H1 (cell line): Measurements from ENCODE around the gene DOK3. TPM values are rescaled to one million over a fixed set of nuclear protein-coding genes. Genes with fewer than 3 reads are reported as not detected.

Source experiments
- CTCF ChIA-PET: fragments of 300-600 bp; sonication (Branson Sonifier 250); formaldehyde crosslinking; loops from one replicate; lab custom pipeline; 2021; ENCODE audit not compliant: partially characterized antibody; lab: Charles Lee
- POLR2A ChIA-PET: fragments of 300-600 bp; sonication (Branson Sonifier 250); formaldehyde crosslinking; loops from one replicate; lab custom pipeline; 2021; ENCODE audit warnings: inconsistent platforms; ENCODE audit not compliant: partially characterized antibody; lab: Charles Lee
- DNase-seq, 2 experiments: peaks; one replicate each; pipeline versions ENCODE4 v3.0.0 to v3.0.0-alpha.2; 2010 to 2022; ENCODE audit warnings: low spot score in 2 of 2, low read depth in 1 of 2, mixed read lengths in 1 of 2
- FAIRE-seq: peaks from 2 replicates; lab custom pipeline; 2011; peaks lifted over from hg19 to GRCh38; lab: Jason Lieb, UNC
- H2AFZ ChIP-seq: 2 replicates; pipeline ENCODE4 v1.8.1; 2012; ENCODE audit warnings: low read length, inconsistent platforms
- H2AK5ac ChIP-seq: 2 replicates; pipeline ENCODE4 v1.6.1; 2013; ENCODE audit warnings: low read depth, low read length
- H2BK120ac ChIP-seq: replicated peaks from 2 replicates; pipeline ENCODE3; 2013; ENCODE audit warnings: low read depth, low read length, inconsistent platforms
- H2BK12ac ChIP-seq: 2 replicates; pipeline ENCODE4 v1.6.1; 2013; ENCODE audit warnings: low read depth, low read length
- H2BK15ac ChIP-seq: 2 replicates; pipeline ENCODE4 v1.6.1; 2013; ENCODE audit warnings: low read length
- H2BK20ac ChIP-seq: 2 replicates; pipeline ENCODE4 v1.6.1; 2013; ENCODE audit warnings: low read length
- H2BK5ac ChIP-seq: 2 replicates; pipeline ENCODE4 v1.6.1; 2013; ENCODE audit warnings: low read depth, low read length
- H3K14ac ChIP-seq: 2 replicates; pipeline ENCODE4 v1.6.1; 2013; ENCODE audit warnings: inconsistent platforms; ENCODE audit not compliant: insufficient read length
- H3K18ac ChIP-seq: 2 replicates; pipeline ENCODE4 v1.6.1; 2013; ENCODE audit warnings: low read length; ENCODE audit errors: extremely low read depth
- H3K23ac ChIP-seq: 2 replicates; pipeline ENCODE4 v1.6.1; 2013; ENCODE audit warnings: inconsistent platforms; ENCODE audit not compliant: insufficient read length
- H3K23me2 ChIP-seq: 2 replicates; pipeline ENCODE4 v1.6.1; 2013; ENCODE audit warnings: low read depth, low read length
- H3K27ac ChIP-seq: 2 replicates; pipeline ENCODE4 v1.6.1; 2011; ENCODE audit warnings: low read depth, low read length, inconsistent platforms
- H3K27me3 ChIP-seq, 4 experiments: replicated peaks in 1 of 4; 1 replicate in 1 of 4; 2 replicates in 3 of 4; pipeline versions ENCODE4 v1.6.1 to v1.8.1; 2011 to 2013; ENCODE audit warnings: low read length in 3 of 4, mild to moderate bottlenecking in 3 of 4, inconsistent platforms in 2 of 4, mixed read lengths in 2 of 4, moderate library complexity in 1 of 4; ENCODE audit not compliant: control insufficient read depth in 3 of 4, insufficient read depth in 3 of 4; ENCODE audit errors: extremely low read depth in 1 of 4
- H3K36me3 ChIP-seq, 4 experiments: 2 replicates each; pipeline versions ENCODE4 v1.6.1 to v1.8.1; 2011 to 2013; ENCODE audit warnings: mild to moderate bottlenecking in 4 of 4, low read length in 3 of 4, moderate library complexity in 2 of 4, control low read depth in 1 of 4, inconsistent platforms in 1 of 4; ENCODE audit not compliant: insufficient read depth in 4 of 4, control insufficient read depth in 2 of 4
- H3K4ac ChIP-seq: replicated peaks from 2 replicates; pipeline ENCODE3; 2013; ENCODE audit warnings: low read length, low read depth, mixed read lengths, inconsistent platforms; ENCODE audit not compliant: insufficient read length
- H3K4me1 ChIP-seq, 4 experiments: replicated peaks in 1 of 4; 1 replicate in 1 of 4; 2 replicates in 3 of 4; pipeline versions ENCODE4 v1.6.1 to v1.8.1; 2011 to 2013; ENCODE audit warnings: low read length in 3 of 4, inconsistent platforms in 2 of 4, mixed read lengths in 1 of 4; ENCODE audit not compliant: insufficient read depth in 4 of 4, control insufficient read depth in 3 of 4
- H3K4me2 ChIP-seq, 2 experiments: 2 replicates each; pipeline versions ENCODE4 v1.6.1 to v1.8.1; 2011 to 2013; ENCODE audit warnings: low read depth in 2 of 2, low read length in 2 of 2, control low read depth in 1 of 2, inconsistent platforms in 1 of 2, mild to moderate bottlenecking in 1 of 2; ENCODE audit not compliant: insufficient read depth in 1 of 2
- H3K4me3 ChIP-seq, 4 experiments: fragments of 200-600, 300-600 bp in 1 of 4; sonication (generic), shearing (Covaris generic), sonication (Bioruptor Twin) in 1 of 4; 2 replicates each; pipeline versions ENCODE4 v1.5.1 to v1.8.1; 2011 to 2016; ENCODE audit warnings: low read length in 4 of 4, low read depth in 3 of 4, control low read depth in 2 of 4, inconsistent platforms in 2 of 4, mild to moderate bottlenecking in 2 of 4, mixed read lengths in 1 of 4, moderate library complexity in 1 of 4; ENCODE audit not compliant: insufficient read depth in 2 of 4; ENCODE audit errors: extremely low read depth in 1 of 4
- H3K56ac ChIP-seq: replicated peaks from 2 replicates; pipeline ENCODE3; 2013; ENCODE audit warnings: low read depth, mild to moderate bottlenecking, mixed read lengths, low read length, inconsistent platforms; ENCODE audit not compliant: insufficient read length
- H3K79me1 ChIP-seq: 2 replicates; pipeline ENCODE4 v1.6.1; 2013; ENCODE audit warnings: low read depth, low read length, control low read depth
- H3K79me2 ChIP-seq, 2 experiments: 2 replicates each; pipeline versions ENCODE4 v1.6.1 to v1.8.1; 2012 to 2013; ENCODE audit warnings: low read length in 2 of 2, mild to moderate bottlenecking in 2 of 2, inconsistent platforms in 1 of 2; ENCODE audit not compliant: insufficient read depth in 2 of 2, control insufficient read depth in 1 of 2
- H3K9ac ChIP-seq, 4 experiments: replicated peaks in 1 of 4; 1 replicate in 1 of 4; 2 replicates in 3 of 4; pipeline versions ENCODE4 v1.6.1 to v1.8.1; 2011 to 2013; ENCODE audit warnings: low read depth in 3 of 4, low read length in 3 of 4, control low read depth in 2 of 4, mild to moderate bottlenecking in 2 of 4, moderate library complexity in 2 of 4, inconsistent platforms in 1 of 4; ENCODE audit errors: extremely low read depth in 1 of 4
- H3K9me3 ChIP-seq, 2 experiments: 2 replicates each; pipeline versions ENCODE4 v1.6.1 to v1.8.1; 2012 to 2013; ENCODE audit warnings: mild to moderate bottlenecking in 2 of 2, moderate library complexity in 2 of 2, control low read depth in 1 of 2, inconsistent platforms in 1 of 2, low read depth in 1 of 2, low read length in 1 of 2, mixed read lengths in 1 of 2; ENCODE audit not compliant: insufficient read depth in 2 of 2
- H4K20me1 ChIP-seq, 2 experiments: replicated peaks in 1 of 2; 2 replicates each; pipeline versions ENCODE3 to v1.8.1; 2011 to 2013; ENCODE audit warnings: inconsistent platforms in 2 of 2, low read length in 2 of 2, mild to moderate bottlenecking in 1 of 2; ENCODE audit not compliant: insufficient read depth in 2 of 2, control insufficient read depth in 1 of 2
- H4K5ac ChIP-seq: 2 replicates; pipeline ENCODE4 v1.6.1; 2013; ENCODE audit warnings: low read length, low read depth, mixed read lengths, inconsistent platforms; ENCODE audit not compliant: insufficient read length
- H4K8ac ChIP-seq: 2 replicates; pipeline ENCODE4 v1.8.0; 2013; ENCODE audit warnings: mild to moderate bottlenecking, moderate library complexity, low read length, inconsistent platforms; ENCODE audit not compliant: insufficient read depth; ENCODE audit errors: extremely low read depth
- H4K91ac ChIP-seq: replicated peaks from 2 replicates; pipeline ENCODE3; 2013; ENCODE audit warnings: low read length, mixed read lengths, inconsistent platforms; ENCODE audit not compliant: insufficient read length
- KDM4A ChIP-seq: IDR thresholded peaks from one replicate; pipeline ENCODE4 v1.7.1; 2012; ENCODE audit warnings: low read depth, mild to moderate bottlenecking, moderate library complexity, low read length, inconsistent platforms; ENCODE audit not compliant: severe bottlenecking
- PHF8 ChIP-seq: fragments of 200-600 bp; sonication (generic); conservative IDR thresholded peaks from 2 replicates; pipeline ENCODE4 v1.7.1; 2012; ENCODE audit warnings: low read depth, mild to moderate bottlenecking, inconsistent platforms, low read length, moderate library complexity
- USF2 ChIP-seq: IDR thresholded peaks from 2 replicates; pipeline ENCODE4 v1.6.1; 2011; ENCODE audit warnings: low read length, improper control_type of control experiment
- WGBS, 2 experiments: shearing (Covaris generic) in 1 of 2; methylation state at CpG; one replicate each; pipeline versions ENCODE4 v1.1.6 to v1.1.7; 2013 to 2015; ENCODE audit warnings: low lambda C conversion rate in 2 of 2, mixed read lengths in 2 of 2, inconsistent platforms in 1 of 2, low coverage in 1 of 2, missing lambda C conversion rate in 1 of 2; ENCODE audit not compliant: insufficient replicate concordance in 2 of 2, insufficient coverage in 1 of 2, insufficient read length in 1 of 2; ENCODE audit errors: extremely low coverage in 1 of 2, missing lambda C conversion rate in 1 of 2; 5-methylcytosine and 5-hydroxymethylcytosine counted together
- polyA plus RNA-seq, 7 experiments: library from polyadenylated mRNA; depleted of rRNA in 3 of 7; stranded (reverse) in 5 of 7; unstranded in 2 of 7; fragments of >200 nt in 5 of 7; fragments of 200-250 nt in 2 of 7; gene quantifications; 1 replicate in 5 of 7; 2 replicates in 1 of 7; 4 replicates in 1 of 7; pipeline versions ENCODE4 v1.2.1 to v1.2.3, GENCODE V29; 2011 to 2013; ENCODE audit warnings: missing spikeins in 2 of 7, mixed read lengths in 2 of 7
- total RNA-seq: library from RNA; stranded (reverse); fragmentation: NEBNext Ultra II Directional; extraction: Animal tissue kit (Norgen Biotek cat#: 25700); gene quantifications from 2 replicates; pipeline ENCODE4 v1.2.1, GENCODE V29; 2021

The DOK3 gene
- total and polyA plus RNA-seq, 2 of the 8 experiments (the other 6 are each of a cell fraction or from before 2014, with no cell fraction given), result 4.2 to 6.4 TPM

GRCh38 chr5:177487144-177487543, 22.5 kb downstream of the DOK3 start:
- no peak for FAIRE-seq
- Histone ChIP-seq H2BK120ac (no peak overlapping the region), H2BK20ac (no peak overlapping the region), H4K5ac (no peak overlapping the region), H3K79me2 (no peaks in the 10 kb centered on the region), H2AFZ (no peak overlapping the region), H4K8ac (peak overlapping the region; percentile 53; the same call in 1 of the 2 replicates), H2BK15ac (no peak overlapping the region), H3K9ac (no peak overlapping the region), H3K36me3 (peaks cover 24 to 66% (median 45%) of the 10 kb centered on the region in 4 experiments), H3K27me3 (no peaks in the 10 kb centered on the region), H3K4me2 (no peak overlapping the region), H3K27ac (no peak overlapping the region), H3K14ac (no peak overlapping the region), H2BK5ac (no peak overlapping the region), H3K23ac (no peak overlapping the region), H2AK5ac (no peak overlapping the region), H4K91ac (no peak overlapping the region), H3K79me1 (peaks cover 7% of the 10 kb centered on the region; the same call in 1 of the 2 replicates), H3K56ac (no peak overlapping the region), H3K9me3 (no peaks in the 10 kb centered on the region), H3K4ac (no peak overlapping the region), H4K20me1 (peaks cover 5 to 13% of the 10 kb centered on the region in 2 experiments), H2BK12ac (no peak overlapping the region), H3K23me2 (no peaks in the 10 kb centered on the region; the same call in 1 of the 2 replicates), H3K18ac (no peak overlapping the region), H3K4me3 (no peak overlapping the region), H3K4me1 (peaks cover 0 to 5% (median 3%) of the 10 kb centered on the region in 4 experiments; a peak in 5 of 7 replicates)
- TF ChIP-seq KDM4A (no peak), USF2 (0 out of 2 replicates have a peak, but pooled peaks have one; percentile 8), PHF8 (no peak)
- ChIA-PET CTCF (interaction anchor here (2.0 to 12.7 kb wide), 4 partner anchors 8 to 20 kb away, joined by 9 to 306 read pairs (median 106); partner anchors contain the start of genes DDX41, DOK3 and PDLIM7), POLR2A (interaction anchor here (1.0 to 67.5 kb wide), 3 partner anchors 7 to 83 kb away, joined by 3 to 3349 read pairs (median 3349); partner anchors contain the start of genes DBN1, DOK3, PDLIM7 and PRR7)
- no peak for DNase-seq
- WGBS, 2 experiments, result 98% methylated on average over 8 of the region's 8 CpGs; no CpG with 5 or more reads in 1 of the 2 experiments
